CD8-positive, alpha-beta memory T cell (primary cell): ENCODE data around the gene PSMC3. TPM values are rescaled to one million over a fixed set of nuclear protein-coding genes. Genes with fewer than 3 reads are reported as not detected.
"Not testable (repeated sequence)": the region's sequence is repeated elsewhere in the genome, so short reads cannot be mapped to it uniquely, and the experiment has no call there.

Source experiments
- CTCF ChIA-PET: fragments of 350-600 bp; sonication (Branson Sonifier 250); formaldehyde crosslinking; loops from one replicate; lab custom pipeline; 2021; ENCODE audit warnings: antibody characterized with exemption; lab: Charles Lee
- POLR2A ChIA-PET: fragments of 350-600 bp; sonication (Branson Sonifier 250); formaldehyde crosslinking; loops from one replicate; lab custom pipeline; 2021; ENCODE audit warnings: antibody characterized with exemption; lab: Charles Lee
- DNase-seq, 5 donors: peaks; one replicate each; pipeline versions ENCODE4 v3.0.0 to v3.0.0-alpha.2; 2020 to 2022; ENCODE audit warnings: mixed read lengths in 1 of 5
- H3K27ac ChIP-seq: one replicate; pipeline ENCODE4 v1.7.0; 2013; ENCODE audit warnings: low read depth, mild to moderate bottlenecking, low read length, moderate library complexity
- H3K27me3 ChIP-seq: 2 replicates; pipeline ENCODE4 v1.7.0; 2013; ENCODE audit warnings: low read length, mild to moderate bottlenecking; ENCODE audit not compliant: insufficient read depth, poor library complexity, severe bottlenecking
- H3K36me3 ChIP-seq: 2 replicates; pipeline ENCODE4 v1.7.0; 2013; ENCODE audit warnings: mild to moderate bottlenecking, low read length, moderate library complexity; ENCODE audit not compliant: insufficient read depth
- H3K4me1 ChIP-seq: 2 replicates; pipeline ENCODE4 v1.7.0; 2013; ENCODE audit warnings: mild to moderate bottlenecking, low read length, moderate library complexity; ENCODE audit not compliant: insufficient read depth
- H3K4me3 ChIP-seq: 2 replicates; pipeline ENCODE4 v1.7.0; 2013; ENCODE audit warnings: mild to moderate bottlenecking, low read length
- H3K9me3 ChIP-seq: 2 replicates; pipeline ENCODE4 v1.7.0; 2013; ENCODE audit warnings: mild to moderate bottlenecking, low read length
- H3K27ac Mint-ChIP-seq, 8 donors: one replicate each; pipeline ENCODE4 v1.8.0; 2020 to 2021; ENCODE audit warnings: mixed read lengths in 8 of 8, mild to moderate bottlenecking in 6 of 8, inconsistent platforms in 3 of 8, moderate library complexity in 3 of 8
- H3K27me3 Mint-ChIP-seq, 2 donors: one replicate each; pipeline ENCODE4 v1.8.0; 2020 to 2021; ENCODE audit warnings: mixed read lengths in 2 of 2, mild to moderate bottlenecking in 1 of 2, moderate library complexity in 1 of 2
- H3K36me3 Mint-ChIP-seq, 3 donors: one replicate each; pipeline ENCODE4 v1.8.0; 2020 to 2021; ENCODE audit warnings: mixed read lengths in 3 of 3, inconsistent platforms in 1 of 3, mild to moderate bottlenecking in 1 of 3
- H3K4me1 Mint-ChIP-seq, 3 donors: one replicate each; pipeline ENCODE4 v1.8.0; 2020 to 2021; ENCODE audit warnings: mixed read lengths in 3 of 3, inconsistent platforms in 1 of 3, mild to moderate bottlenecking in 1 of 3
- H3K4me3 Mint-ChIP-seq, 7 donors: one replicate each; pipeline ENCODE4 v1.8.0; 2020 to 2021; ENCODE audit warnings: mixed read lengths in 7 of 7, mild to moderate bottlenecking in 6 of 7, moderate library complexity in 4 of 7, inconsistent platforms in 2 of 7
- H3K9me3 Mint-ChIP-seq, 5 donors: one replicate each; pipeline ENCODE4 v1.8.0; 2020 to 2022; ENCODE audit warnings: mixed read lengths in 5 of 5, mild to moderate bottlenecking in 3 of 5, moderate library complexity in 2 of 5, inconsistent platforms in 1 of 5
- polyA plus RNA-seq: library from polyadenylated mRNA; unstranded; fragments of 300-500 nt; fragmentation: Illumina TruSeq; gene quantifications from one replicate; pipeline ENCODE4 v1.2.3, GENCODE V29; 2021
- total RNA-seq, 2 experiments: library from RNA; stranded (reverse); gene quantifications; one replicate each; pipeline ENCODE4 v1.2.3, GENCODE V29; 2021

Gene PSMC3
- total and polyA plus RNA-seq, 3 experiments from 2014 or later: 118 to 219 (median 200) TPM

GRCh38 chr11:47464483-47464882, 38.2 kb upstream of the PSMC3 start:
- peaks cover 10% of the 10 kb centered on the region for H3K36me3 ChIP-seq

GRCh38 chr11:47461876-47462275, 35.6 kb upstream of the PSMC3 start:
- H3K9me3 ChIP-seq: no peaks in the 10 kb centered on the region
- no peaks in the 10 kb centered on the region for H3K36me3 ChIP-seq
- Mint-ChIP-seq H3K27ac (peak overlapping the region in 2 of 8 donors; percentile 3 to 42), H3K36me3 (peaks cover 0 to 44% (median 1%) of the 10 kb centered on the region in 3 donors), H3K9me3 (no peaks in the 10 kb centered on the region), H3K4me3 (no peak overlapping the region), H3K27me3 (peaks cover 0 to 2% of the 10 kb centered on the region in 2 donors), H3K4me1 (peaks cover 0 to 5% (median 0%) of the 10 kb centered on the region in 3 donors)
- CTCF ChIA-PET: no interaction called here
- DNase-seq: no peak
- no peaks in the 10 kb centered on the region for H3K27me3 ChIP-seq
- no peaks in the 10 kb centered on the region for H3K4me1 ChIP-seq
- no peak overlapping the region for H3K4me3 ChIP-seq
- POLR2A ChIA-PET: no interaction called here
- H3K27ac ChIP-seq: no peak overlapping the region

More at GRCh38 chr11:47464483-47464882, 38.2 kb upstream of the PSMC3 start:
- Mint-ChIP-seq H3K4me1 (peaks cover 4 to 10% (median 10%) of the 10 kb centered on the region in 3 donors), H3K27ac (peak overlapping the region in 2 of 8 donors; percentile 17 to 61), H3K36me3 (peaks cover 0 to 68% (median 3%) of the 10 kb centered on the region in 3 donors), H3K9me3 (no peaks in the 10 kb centered on the region), H3K27me3 (peaks cover 0 to 2% of the 10 kb centered on the region in 2 donors), H3K4me3 (no peak overlapping the region)
- ChIA-PET POLR2A (no interaction called here), CTCF (no interaction called here)
- H3K4me1 ChIP-seq: no peaks in the 10 kb centered on the region
- H3K27ac ChIP-seq: no peak overlapping the region
- no peak for DNase-seq
- no peaks in the 10 kb centered on the region for H3K9me3 ChIP-seq
- H3K4me3 ChIP-seq: no peak overlapping the region
- no peaks in the 10 kb centered on the region for H3K27me3 ChIP-seq

GRCh38 chr11:47460571-47461235, 34.5 kb upstream of the PSMC3 start:
- H3K9me3 Mint-ChIP-seq: no peaks in the 10 kb centered on the region
- H3K27ac Mint-ChIP-seq: peak overlapping the region in 5 of 8 donors; percentile 12 to 88 (median 64)
- H3K27ac ChIP-seq: no peak overlapping the region
- H3K36me3 Mint-ChIP-seq: peaks cover 0 to 38% (median 1%) of the 10 kb centered on the region in 3 donors
- peaks cover 0 to 5% (median 0%) of the 10 kb centered on the region in 3 donors for H3K4me1 Mint-ChIP-seq
- peaks cover 0 to 2% of the 10 kb centered on the region in 2 donors for H3K27me3 Mint-ChIP-seq
- H3K4me3 Mint-ChIP-seq: no peak overlapping the region
- CTCF ChIA-PET: no interaction called here
- no peaks in the 10 kb centered on the region for H3K36me3 ChIP-seq
- H3K4me3 ChIP-seq: no peak overlapping the region
- no peaks in the 10 kb centered on the region for H3K4me1 ChIP-seq
- POLR2A ChIA-PET: no interaction called here
- H3K27me3 ChIP-seq: no peaks in the 10 kb centered on the region
- no peak for DNase-seq
- no peaks in the 10 kb centered on the region for H3K9me3 ChIP-seq

GRCh38 chr11:47454258-47454671, 28.0 kb upstream of the PSMC3 start:
- H3K4me3 ChIP-seq, H3K4me1 ChIP-seq, H3K27ac Mint-ChIP-seq, H3K36me3 Mint-ChIP-seq, H3K4me3 Mint-ChIP-seq, H3K27ac ChIP-seq, H3K9me3 Mint-ChIP-seq, H3K36me3 ChIP-seq, H3K27me3 Mint-ChIP-seq, H3K4me1 Mint-ChIP-seq, H3K9me3 ChIP-seq, H3K27me3 ChIP-seq: not testable (repeated sequence)
- DNase-seq: peak; percentile 34 to 79 (median 55)
- POLR2A ChIA-PET: interaction anchor here (0.7 kb wide), 1 partner anchor 410 kb away, joined by 5 read pairs; no protein-coding TSS in a partner anchor
- CTCF ChIA-PET: interaction anchor here (0.6 to 3.6 kb wide), 9 partner anchors 35 to 559 kb away, joined by 3 to 12 read pairs (median 3); no protein-coding TSS in a partner anchor

- no peak overlapping the region for H3K4me3 ChIP-seq
- no peaks in the 10 kb centered on the region for H3K36me3 ChIP-seq
- H3K4me1 ChIP-seq: no peaks in the 10 kb centered on the region
- peaks cover 0 to 6% (median 5%) of the 10 kb centered on the region in 3 donors for H3K4me1 Mint-ChIP-seq
- CTCF ChIA-PET: interaction anchor here (0.9 to 3.6 kb wide), 4 partner anchors 79 to 300 kb away, joined by 3 to 12 read pairs (median 6); no protein-coding TSS in a partner anchor
- no peaks in the 10 kb centered on the region for H3K27me3 Mint-ChIP-seq
- no peak overlapping the region for H3K4me3 Mint-ChIP-seq
- no peaks in the 10 kb centered on the region for H3K9me3 Mint-ChIP-seq
- no peak for DNase-seq
- H3K9me3 ChIP-seq: no peaks in the 10 kb centered on the region
- POLR2A ChIA-PET: no interaction called here
- H3K36me3 Mint-ChIP-seq: no peaks in the 10 kb centered on the region
- H3K27ac Mint-ChIP-seq: no peak overlapping the region
- H3K27me3 ChIP-seq: no peaks in the 10 kb centered on the region
- H3K27ac ChIP-seq: no peak overlapping the region
These were observed 27.1 kb upstream of the PSMC3 start for GRCh38 chr11:47453365-47453764.

- no peaks in the 10 kb centered on the region for H3K9me3 ChIP-seq
- Mint-ChIP-seq H3K36me3 (no peaks in the 10 kb centered on the region), H3K27me3 (no peaks in the 10 kb centered on the region), H3K9me3 (no peaks in the 10 kb centered on the region), H3K4me3 (no peak overlapping the region), H3K4me1 (peaks cover 0 to 6% (median 5%) of the 10 kb centered on the region in 3 donors), H3K27ac (no peak overlapping the region)
- no peaks in the 10 kb centered on the region for H3K36me3 ChIP-seq
- DNase-seq: no peak
- H3K4me3 ChIP-seq: no peak overlapping the region
- ChIA-PET POLR2A (no interaction called here), CTCF (interaction anchor here (3.6 kb wide), 1 partner anchor 274 kb away, joined by 12 read pairs; no protein-coding TSS in a partner anchor)
- no peaks in the 10 kb centered on the region for H3K4me1 ChIP-seq
- H3K27me3 ChIP-seq: no peaks in the 10 kb centered on the region
- H3K27ac ChIP-seq: no peak overlapping the region
These were observed 25.8 kb upstream of the PSMC3 start for GRCh38 chr11:47451990-47452389.

- no peak overlapping the region for H3K4me3 ChIP-seq
- Mint-ChIP-seq H3K4me3 (no peak overlapping the region), H3K27me3 (no peaks in the 10 kb centered on the region), H3K27ac (no peak overlapping the region), H3K4me1 (peaks cover 0 to 6% (median 5%) of the 10 kb centered on the region in 3 donors), H3K9me3 (no peaks in the 10 kb centered on the region), H3K36me3 (no peaks in the 10 kb centered on the region)
- POLR2A ChIA-PET: no interaction called here
- H3K27ac ChIP-seq: no peak overlapping the region
- no peak for DNase-seq
- H3K27me3 ChIP-seq: no peaks in the 10 kb centered on the region
- CTCF ChIA-PET: no interaction called here
- no peaks in the 10 kb centered on the region for H3K9me3 ChIP-seq
- H3K4me1 ChIP-seq: no peaks in the 10 kb centered on the region
- H3K36me3 ChIP-seq: no peaks in the 10 kb centered on the region
These were observed 25.2 kb upstream of the PSMC3 start for GRCh38 chr11:47451436-47451835.

- ChIA-PET POLR2A (no interaction called here), CTCF (interaction anchor here (1.0 to 1.5 kb wide), 2 partner anchors 76 to 104 kb away, joined by 3 read pairs; no protein-coding TSS in a partner anchor)
- no peak overlapping the region for H3K4me3 Mint-ChIP-seq
- Histone ChIP-seq H3K27me3 (no peaks in the 10 kb centered on the region), H3K27ac (no peak overlapping the region), H3K4me3 (no peak overlapping the region), H3K9me3 (no peaks in the 10 kb centered on the region), H3K4me1 (no peaks in the 10 kb centered on the region), H3K36me3 (no peaks in the 10 kb centered on the region)
- H3K27me3 Mint-ChIP-seq: no peaks in the 10 kb centered on the region
- H3K9me3 Mint-ChIP-seq: no peaks in the 10 kb centered on the region
- no peak for DNase-seq
- no peaks in the 10 kb centered on the region for H3K36me3 Mint-ChIP-seq
- H3K4me1 Mint-ChIP-seq: peaks cover 0 to 6% (median 5%) of the 10 kb centered on the region in 3 donors
- H3K27ac Mint-ChIP-seq: no peak overlapping the region
These were observed 23.3 kb upstream of the PSMC3 start for GRCh38 chr11:47449541-47449940.
